H1 (cell line): ENCODE measurements around the gene IPO7. TPM values are rescaled to one million over a fixed set of nuclear protein-coding genes. Genes with fewer than 3 reads are reported as not detected.

Experiments
- CBX5 ChIP-seq: fragments of 300-800, 300-1000 bp; sonication (generic); IDR thresholded peaks from 2 replicates; pipeline ENCODE4 v1.7.1; 2016; ENCODE audit warnings: antibody characterized with exemption, low read length, low read depth
- EP300 ChIP-seq, 2 experiments: IDR thresholded peaks; 1 replicate in 1 of 2; 2 replicates in 1 of 2; pipeline ENCODE4 v1.6.1; 2011 to 2012; ENCODE audit warnings: low read depth in 2 of 2, low read length in 2 of 2, mild to moderate bottlenecking in 2 of 2, borderline replicate concordance in 1 of 2, inconsistent platforms in 1 of 2, moderate library complexity in 1 of 2
- HDAC2 ChIP-seq, 2 experiments: fragments of 300-600 bp in 1 of 2; sonication (generic) in 1 of 2; IDR thresholded peaks; 2 replicates each; pipeline ENCODE4 v1.6.1; 2011 to 2012; ENCODE audit warnings: low read depth in 2 of 2, low read length in 2 of 2, mild to moderate bottlenecking in 2 of 2, moderate library complexity in 2 of 2, borderline replicate concordance in 1 of 2, inconsistent platforms in 1 of 2
- HDAC6 ChIP-seq: IDR thresholded peaks from one replicate; pipeline ENCODE4 v1.7.1; 2012; ENCODE audit warnings: low read depth, mild to moderate bottlenecking, inconsistent platforms, low read length, moderate library complexity
- JUN ChIP-seq: IDR thresholded peaks from 2 replicates; pipeline ENCODE4 v1.6.1; 2011; ENCODE audit warnings: low read depth, mild to moderate bottlenecking, improper control_type of control experiment, low read length
- JUND ChIP-seq: IDR thresholded peaks from 2 replicates; pipeline ENCODE4 v1.6.1; 2011; ENCODE audit warnings: mild to moderate bottlenecking, improper control_type of control experiment, low read length
- KDM1A ChIP-seq: fragments of 200-600, 300-600 bp; sonication (generic); IDR thresholded peaks from 2 replicates; pipeline ENCODE4 v1.7.1; 2016; ENCODE audit warnings: mild to moderate bottlenecking, low read length, borderline replicate concordance
- POLR2A ChIP-seq, 2 experiments: IDR thresholded peaks; 1 replicate in 1 of 2; 2 replicates in 1 of 2; pipeline ENCODE4 v1.6.1; 2011; ENCODE audit warnings: low read depth in 2 of 2, low read length in 2 of 2, mild to moderate bottlenecking in 2 of 2; ENCODE audit errors: control extremely low read depth in 1 of 2
- POLR2AphosphoS5 ChIP-seq: IDR thresholded peaks from 2 replicates; pipeline ENCODE4 v1.6.1; 2011; ENCODE audit warnings: low read depth, low read length
- RAD21 ChIP-seq, 2 experiments: IDR thresholded peaks in 1 of 2; conservative IDR thresholded peaks in 1 of 2; 2 replicates each; pipeline ENCODE4 v1.6.1; 2011; ENCODE audit warnings: low read depth in 2 of 2, low read length in 2 of 2, improper control_type of control experiment in 1 of 2, inconsistent platforms in 1 of 2, mild to moderate bottlenecking in 1 of 2, moderate library complexity in 1 of 2
- SRF ChIP-seq: IDR thresholded peaks from 2 replicates; pipeline ENCODE4 v1.6.1; 2011; ENCODE audit warnings: mild to moderate bottlenecking, low read depth, low read length, moderate library complexity
- TEAD4 ChIP-seq: IDR thresholded peaks from 2 replicates; pipeline ENCODE4 v1.6.1; 2012; ENCODE audit warnings: low read depth, low read length, inconsistent platforms, mixed read lengths
- USF2 ChIP-seq: IDR thresholded peaks from 2 replicates; pipeline ENCODE4 v1.6.1; 2011; ENCODE audit warnings: low read length, improper control_type of control experiment
- YY1 ChIP-seq: IDR thresholded peaks from 2 replicates; pipeline ENCODE4 v1.6.1; 2011; ENCODE audit warnings: low read depth, mild to moderate bottlenecking, low read length
- polyA plus RNA-seq, 7 experiments: library from polyadenylated mRNA; depleted of rRNA in 3 of 7; stranded (reverse) in 5 of 7; unstranded in 2 of 7; fragments of >200 nt in 5 of 7; fragments of 200-250 nt in 2 of 7; gene quantifications; 1 replicate in 5 of 7; 2 replicates in 1 of 7; 4 replicates in 1 of 7; pipeline versions ENCODE4 v1.2.1 to v1.2.3, GENCODE V29; 2011 to 2013; ENCODE audit warnings: missing spikeins in 2 of 7, mixed read lengths in 2 of 7
- total RNA-seq: library from RNA; stranded (reverse); fragmentation: NEBNext Ultra II Directional; extraction: Animal tissue kit (Norgen Biotek cat#: 25700); gene quantifications from 2 replicates; pipeline ENCODE4 v1.2.1, GENCODE V29; 2021
- TF ChIP-seq, protein P1 (sequence below): IDR thresholded peaks from 2 replicates; pipeline ENCODE4 v1.6.1; 2012; ENCODE audit warnings: low read length, inconsistent platforms
- TF ChIP-seq, protein P2 (sequence below): IDR thresholded peaks from 2 replicates; pipeline ENCODE4 v1.6.1; 2011; ENCODE audit warnings: low read depth, mild to moderate bottlenecking, low read length; ENCODE audit not compliant: insufficient read depth
- TF ChIP-seq, protein P3 (sequence below): IDR thresholded peaks from 2 replicates; pipeline ENCODE4 v1.6.1; 2012; ENCODE audit warnings: inconsistent platforms

IPO7 gene
- total and polyA plus RNA-seq, 2 of the 8 experiments (the other 6 are each of a cell fraction or from before 2014, with no cell fraction given) = 45.9 to 259 TPM

DNA sequence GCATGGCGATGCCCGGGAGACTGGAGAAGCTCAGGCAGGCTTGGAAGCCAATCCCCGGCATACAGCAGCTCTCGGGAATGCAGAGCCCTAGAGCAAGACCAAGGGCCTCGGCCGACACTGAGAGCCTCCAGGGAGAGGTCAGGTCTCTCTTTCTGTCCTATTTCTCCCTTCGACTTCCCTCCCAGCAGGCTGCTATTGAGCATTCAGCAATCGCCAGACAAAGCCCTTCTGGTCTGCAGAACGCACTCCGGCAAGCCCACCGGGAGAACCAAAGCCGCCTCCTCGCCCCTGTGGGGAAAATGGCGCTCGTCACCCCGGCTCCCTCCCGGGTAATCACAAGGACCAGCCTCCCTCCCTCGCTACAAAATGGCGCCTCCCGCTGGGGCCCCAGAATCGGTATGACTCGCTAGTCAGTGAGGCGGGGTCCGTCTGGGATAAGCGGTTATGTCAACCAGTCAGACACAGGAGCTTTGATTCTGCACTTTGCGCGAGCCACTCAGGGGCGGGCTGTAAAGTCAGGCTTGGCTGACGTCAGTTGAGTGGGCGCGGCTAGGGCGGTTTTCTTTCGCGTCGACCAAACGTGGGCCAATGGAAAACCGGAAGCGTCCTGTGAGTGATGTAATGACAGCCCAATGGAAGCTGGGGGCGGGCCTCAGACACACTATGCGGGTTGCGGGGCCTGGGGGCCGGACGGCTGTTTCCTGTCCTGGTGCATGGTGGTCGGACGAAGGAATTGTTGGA, 76.0 kb downstream of the IPO7 start, which contains the start of gene ZNF143 (continued):
- TF ChIP-seq USF2 = no peak
- TF ChIP-seq YY1 = peak; percentile 100
- TF ChIP-seq POLR2A (IDR thresholded peaks at IDR 0.05; ENCODE audit: control extremely low read depth in 1 of 2, low read depth in 2 of 2, low read length in 2 of 2) = peak in 1 of 2 experiments; percentile 73; a peak in 2 of 3 replicates
- TF ChIP-seq, protein P1, sequence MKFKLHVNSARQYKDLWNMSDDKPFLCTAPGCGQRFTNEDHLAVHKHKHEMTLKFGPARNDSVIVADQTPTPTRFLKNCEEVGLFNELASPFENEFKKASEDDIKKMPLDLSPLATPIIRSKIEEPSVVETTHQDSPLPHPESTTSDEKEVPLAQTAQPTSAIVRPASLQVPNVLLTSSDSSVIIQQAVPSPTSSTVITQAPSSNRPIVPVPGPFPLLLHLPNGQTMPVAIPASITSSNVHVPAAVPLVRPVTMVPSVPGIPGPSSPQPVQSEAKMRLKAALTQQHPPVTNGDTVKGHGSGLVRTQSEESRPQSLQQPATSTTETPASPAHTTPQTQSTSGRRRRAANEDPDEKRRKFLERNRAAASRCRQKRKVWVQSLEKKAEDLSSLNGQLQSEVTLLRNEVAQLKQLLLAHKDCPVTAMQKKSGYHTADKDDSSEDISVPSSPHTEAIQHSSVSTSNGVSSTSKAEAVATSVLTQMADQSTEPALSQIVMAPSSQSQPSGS = peak; percentile 42; the same call in 1 of the 2 replicates
- TF ChIP-seq RAD21 (IDR thresholded peaks at IDR 0.05 in 1 of 2, conservative IDR thresholded peaks at IDR 0.05 in 1 of 2; ENCODE audit: low read depth in 2 of 2, low read length in 2 of 2) = peak in 1 of 2 experiments; percentile 3; a peak in 1 of 4 replicates
- no peak for TF ChIP-seq HDAC2 (IDR thresholded peaks at IDR 0.05; ENCODE audit: borderline replicate concordance in 1 of 2, low read depth in 2 of 2, low read length in 2 of 2)
- peak; percentile 97 for TF ChIP-seq POLR2AphosphoS5
- TF ChIP-seq HDAC6 = no peak
- TF ChIP-seq, protein P2, sequence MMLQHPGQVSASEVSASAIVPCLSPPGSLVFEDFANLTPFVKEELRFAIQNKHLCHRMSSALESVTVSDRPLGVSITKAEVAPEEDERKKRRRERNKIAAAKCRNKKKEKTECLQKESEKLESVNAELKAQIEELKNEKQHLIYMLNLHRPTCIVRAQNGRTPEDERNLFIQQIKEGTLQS = peak; percentile 49; the same call in 1 of the 2 replicates
- TF ChIP-seq JUND = no peak
- TF ChIP-seq TEAD4 = no peak
- TF ChIP-seq EP300 (IDR thresholded peaks at IDR 0.05; ENCODE audit: borderline replicate concordance in 1 of 2, low read depth in 2 of 2, low read length in 2 of 2) = no peak
- TF ChIP-seq SRF = no peak
- TF ChIP-seq CBX5 = no peak
- TF ChIP-seq, protein P3, sequence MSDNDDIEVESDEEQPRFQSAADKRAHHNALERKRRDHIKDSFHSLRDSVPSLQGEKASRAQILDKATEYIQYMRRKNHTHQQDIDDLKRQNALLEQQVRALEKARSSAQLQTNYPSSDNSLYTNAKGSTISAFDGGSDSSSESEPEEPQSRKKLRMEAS = no peak; the same call in 1 of the 2 replicates
- no peak for TF ChIP-seq KDM1A
- no peak for TF ChIP-seq JUN
- TF ChIP-seq, all 59 proteins: peak for 25
